Astrocyte (in vitro differentiated cells and primary cell): Measurements from ENCODE around the gene SLC33A1.

Experiments used
- CTCF ChIP-seq: IDR thresholded peaks from 2 replicates; pipeline ENCODE4 v1.5.1; 2011; ENCODE audit warnings: low read depth, mild to moderate bottlenecking, inconsistent platforms, low read length, moderate library complexity; ENCODE audit not compliant: insufficient read depth
- EZH2 ChIP-seq: IDR thresholded peaks from 2 replicates; pipeline ENCODE4 v1.6.1; 2012; ENCODE audit warnings: mild to moderate bottlenecking, low read length, inconsistent platforms; ENCODE audit not compliant: insufficient read depth

- no peak for TF ChIP-seq CTCF
- TF ChIP-seq EZH2, result no peak
Observed at GRCh38 chr3:155807823-155808222, 46.4 kb downstream of the SLC33A1 start.
